OCI-LY1 (cell line): ENCODE data around the gene SDE2.

ENCODE experiments used
- H2AFZ ChIP-seq: fragments of 200-600 bp; sonication (generic), shearing (Covaris generic); 2 replicates; pipeline ENCODE4 v1.6.0; 2014; ENCODE audit warnings: antibody characterized with exemption, mild to moderate bottlenecking, low read length
- H3F3A ChIP-seq: fragments of 200-600 bp; sonication (generic), shearing (Covaris generic); 2 replicates; pipeline ENCODE4 v1.6.0; 2014; ENCODE audit warnings: mild to moderate bottlenecking, antibody characterized with exemption, low read length, moderate library complexity; ENCODE audit not compliant: insufficient read depth
- H3K27ac ChIP-seq: fragments of 200-600 bp; sonication (generic); 2 replicates; pipeline ENCODE4 v1.5.1; 2014; ENCODE audit warnings: low read length, mixed run types, mild to moderate bottlenecking, low read depth; ENCODE audit not compliant: poor library complexity, severe bottlenecking
- H3K27me3 ChIP-seq: fragments of 200-600 bp; sonication (generic); 2 replicates; pipeline ENCODE4 v1.6.0; 2014; ENCODE audit warnings: antibody characterized with exemption, mild to moderate bottlenecking, low read length, moderate library complexity; ENCODE audit not compliant: insufficient read depth
- H3K36me3 ChIP-seq: fragments of 200-600 bp; sonication (generic); 2 replicates; pipeline ENCODE4 v1.6.1; 2014; ENCODE audit warnings: mild to moderate bottlenecking, antibody characterized with exemption, low read length, moderate library complexity, mixed read lengths; ENCODE audit not compliant: insufficient read depth
- H3K4me1 ChIP-seq: fragments of 200-600 bp; sonication (generic); 2 replicates; pipeline ENCODE4 v1.5.1; 2014; ENCODE audit warnings: mild to moderate bottlenecking, low read length, moderate library complexity; ENCODE audit not compliant: insufficient read depth, severe bottlenecking
- H3K4me2 ChIP-seq: fragments of 200-600 bp; sonication (generic), shearing (Covaris generic); 2 replicates; pipeline ENCODE4 v1.6.1; 2014; ENCODE audit warnings: low read length
- H3K4me3 ChIP-seq: fragments of 200-600 bp; sonication (generic); 2 replicates; pipeline ENCODE4 v1.5.1; 2014; ENCODE audit warnings: low read length, low read depth, mild to moderate bottlenecking, mixed read lengths; ENCODE audit not compliant: poor library complexity, severe bottlenecking
- H3K79me2 ChIP-seq: fragments of 200-600 bp; shearing (Covaris generic); 2 replicates; pipeline ENCODE4 v1.6.1; 2016; ENCODE audit warnings: mixed run types, low read length, mixed read lengths; ENCODE audit not compliant: insufficient read depth
- H3K9ac ChIP-seq: fragments of 200-600 bp; sonication (generic), shearing (Covaris generic); 2 replicates; pipeline ENCODE4 v1.6.1; 2014; ENCODE audit warnings: mild to moderate bottlenecking, low read length, mixed read lengths
- H3K9me2 ChIP-seq: fragments of 200-600 bp; sonication (generic), shearing (Covaris generic); 2 replicates; pipeline ENCODE4 v1.6.1; 2014; ENCODE audit warnings: low read depth, mild to moderate bottlenecking, low read length, mixed read lengths
- H3K9me3 ChIP-seq: fragments of 200-600 bp; shearing (Covaris generic); 2 replicates; pipeline ENCODE4 v1.6.1; 2014; ENCODE audit warnings: low read length, mixed read lengths
- H4K20me1 ChIP-seq: fragments of 200-600 bp; sonication (generic), shearing (Covaris generic); 2 replicates; pipeline ENCODE4 v1.6.0; 2016; ENCODE audit warnings: mild to moderate bottlenecking, low read length; ENCODE audit not compliant: insufficient read depth
- CTCF ChIP-seq: fragments of 200-600 bp; sonication (generic), shearing (Covaris generic); IDR thresholded peaks from 2 replicates; pipeline ENCODE4 v1.5.1; 2017; ENCODE audit warnings: mild to moderate bottlenecking, antibody characterized with exemption, low read length, moderate library complexity, mixed read lengths
- EZH2 ChIP-seq: fragments of 200-600 bp; sonication (generic), shearing (Covaris generic); IDR thresholded peaks from 2 replicates; pipeline ENCODE4 v1.8.0; 2017; ENCODE audit warnings: borderline replicate concordance, mixed run types, mild to moderate bottlenecking, antibody characterized with exemption, low read length, moderate library complexity, mixed read lengths

Gene SDE2

GRCh38 chr1:225987491-225988316 is 11.4 kb downstream of the SDE2 start:
- no peak overlapping the region for H3K9ac ChIP-seq
- H3K27ac ChIP-seq, result no peak overlapping the region
- H3F3A ChIP-seq, result no peaks in the 10 kb centered on the region
- H4K20me1 ChIP-seq, result no peaks in the 10 kb centered on the region
- H3K9me3 ChIP-seq, result 0 out of 2 replicates have a peak, but pooled peaks cover 3% of the 10 kb centered on the region
- H2AFZ ChIP-seq, result no peak overlapping the region
- no peaks in the 10 kb centered on the region for H3K9me2 ChIP-seq
- H3K4me2 ChIP-seq, result no peak overlapping the region
- H3K4me1 ChIP-seq, result no peaks in the 10 kb centered on the region
- no peaks in the 10 kb centered on the region for H3K27me3 ChIP-seq
- TF ChIP-seq CTCF, result peak; percentile 70
- no peak for TF ChIP-seq EZH2
- H3K79me2 ChIP-seq, result peaks cover 10% of the 10 kb centered on the region
- peaks cover 97% of the 10 kb centered on the region for H3K36me3 ChIP-seq
- no peak overlapping the region for H3K4me3 ChIP-seq

GRCh38 chr1:225981714-225982113 is 17.4 kb downstream of the SDE2 start:
- Histone ChIP-seq H2AFZ (no peak overlapping the region), H3K27ac (no peak overlapping the region), H3K36me3 (peaks cover 82% of the 10 kb centered on the region), H3K9me3 (peaks cover 12% of the 10 kb centered on the region; the same call in 1 of the 2 replicates), H3K4me2 (no peak overlapping the region), H4K20me1 (no peaks in the 10 kb centered on the region), H3K27me3 (no peaks in the 10 kb centered on the region), H3K9me2 (no peaks in the 10 kb centered on the region), H3K9ac (no peak overlapping the region), H3K4me3 (no peak overlapping the region), H3F3A (no peaks in the 10 kb centered on the region), H3K79me2 (peaks cover 9% of the 10 kb centered on the region), H3K4me1 (peaks cover 17% of the 10 kb centered on the region)
- TF ChIP-seq CTCF (no peak), EZH2 (no peak)

GRCh38 chr1:225980005-225980836 is 18.9 kb downstream of the SDE2 start:
- TF ChIP-seq EZH2 (no peak), CTCF (no peak)
- no peaks in the 10 kb centered on the region for H4K20me1 ChIP-seq
- H3K79me2 ChIP-seq, result no peaks in the 10 kb centered on the region
- no peak overlapping the region for H3K4me2 ChIP-seq
- H3K27me3 ChIP-seq, result no peaks in the 10 kb centered on the region
- peaks cover 68% of the 10 kb centered on the region for H3K36me3 ChIP-seq
- peaks cover 12% of the 10 kb centered on the region; the same call in 1 of the 2 replicates for H3K9me3 ChIP-seq
- no peak overlapping the region for H2AFZ ChIP-seq
- H3K4me1 ChIP-seq, result peaks cover 23% of the 10 kb centered on the region
- no peak overlapping the region for H3K27ac ChIP-seq
- no peak overlapping the region for H3K4me3 ChIP-seq
- H3F3A ChIP-seq, result no peaks in the 10 kb centered on the region
- no peak overlapping the region for H3K9ac ChIP-seq
- no peaks in the 10 kb centered on the region for H3K9me2 ChIP-seq
